CD4-positive, alpha-beta T cell treated with Interferon alpha-2 for 1 hour (primary cell): ENCODE results near the gene SDCCAG8.

Source experiments
- DNase-seq, 2 donors: peaks; one replicate each; pipeline ENCODE4 v3.0.0-alpha.2; 2020 to 2022

Gene SDCCAG8

GRCh38 chr1:243489681-243490546 lies 234.1 kb downstream of the SDCCAG8 start:
- no peak for DNase-seq

GRCh38 chr1:243490748-243491686 lies 235.2 kb downstream of the SDCCAG8 start:
- DNase-seq, result no peak

- DNase-seq, result no peak
Measured at GRCh38 chr1:243493156-243494129, 237.6 kb downstream of the SDCCAG8 start.

- no peak for DNase-seq
Measured at GRCh38 chr1:243494741-243495431, 239.0 kb downstream of the SDCCAG8 start.

GRCh38 chr1:243495442-243496186 lies 239.8 kb downstream of the SDCCAG8 start:
- DNase-seq, result no peak

GRCh38 chr1:243496187-243496646 lies 240.4 kb downstream of the SDCCAG8 start:
- DNase-seq, result no peak

- no peak for DNase-seq
Measured at GRCh38 chr1:243496806-243497205, 241.0 kb downstream of the SDCCAG8 start.

DNA sequence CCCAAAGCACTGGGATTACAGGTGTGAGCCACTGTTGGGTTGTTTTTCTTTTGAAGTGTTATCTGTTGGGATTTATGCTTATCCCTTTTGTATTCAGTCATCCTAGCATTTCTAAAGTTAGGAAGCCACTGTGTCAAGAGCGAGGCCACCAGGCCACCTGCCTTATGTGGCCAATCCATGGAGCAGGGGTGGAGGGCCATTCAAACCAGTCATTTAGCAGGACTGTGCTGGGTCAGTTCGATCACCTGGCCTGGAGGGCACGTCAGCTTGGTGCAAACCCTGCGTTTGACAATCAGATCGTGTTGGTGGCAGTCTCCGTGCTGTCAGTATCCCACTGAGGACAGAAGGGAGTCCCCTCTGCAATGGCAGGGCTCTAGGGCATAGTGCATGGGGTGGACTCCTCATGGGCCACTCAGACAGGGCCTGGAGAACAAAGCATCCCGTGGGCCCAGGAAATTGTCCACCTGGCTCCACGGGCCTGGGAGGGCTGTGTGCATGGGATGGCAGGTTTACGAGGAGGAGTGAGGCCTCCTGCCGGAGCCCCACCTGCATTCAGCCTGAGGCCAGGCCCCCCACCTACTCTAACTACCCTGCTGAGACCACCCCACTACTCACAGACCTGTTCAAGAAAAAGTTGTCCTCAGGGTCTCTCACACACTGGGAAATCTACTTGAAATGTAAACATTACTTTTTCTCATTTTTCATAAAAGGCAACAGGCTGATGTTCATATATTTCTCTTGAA lies 242.3 kb downstream of the SDCCAG8 start:
- DNase-seq, result no peak

- no peak for DNase-seq
Measured at GRCh38 chr1:243499248-243499647, 243.4 kb downstream of the SDCCAG8 start.

DNA sequence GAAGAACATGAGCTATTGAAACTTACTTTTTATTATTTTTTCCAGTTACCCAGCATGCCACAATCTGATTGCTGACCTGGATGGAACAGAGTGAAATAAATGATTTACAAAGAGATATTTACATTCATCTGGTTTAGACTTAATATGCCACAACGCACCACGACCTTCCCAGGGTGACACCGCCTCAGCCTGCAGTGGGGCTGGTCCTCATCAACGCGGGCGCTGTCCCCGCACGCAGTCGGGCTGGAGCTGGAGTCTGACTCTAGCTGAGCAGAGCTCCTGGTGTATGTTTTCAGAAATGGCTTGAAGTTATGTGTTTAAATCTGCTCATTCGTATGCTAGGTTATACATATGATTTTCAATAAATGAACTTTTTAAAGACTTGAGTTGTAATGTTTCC lies 243.9 kb downstream of the SDCCAG8 start:
- no peak for DNase-seq

- DNase-seq, result no peak
Measured at GRCh38 chr1:243500512-243500911, 244.7 kb downstream of the SDCCAG8 start.

DNA sequence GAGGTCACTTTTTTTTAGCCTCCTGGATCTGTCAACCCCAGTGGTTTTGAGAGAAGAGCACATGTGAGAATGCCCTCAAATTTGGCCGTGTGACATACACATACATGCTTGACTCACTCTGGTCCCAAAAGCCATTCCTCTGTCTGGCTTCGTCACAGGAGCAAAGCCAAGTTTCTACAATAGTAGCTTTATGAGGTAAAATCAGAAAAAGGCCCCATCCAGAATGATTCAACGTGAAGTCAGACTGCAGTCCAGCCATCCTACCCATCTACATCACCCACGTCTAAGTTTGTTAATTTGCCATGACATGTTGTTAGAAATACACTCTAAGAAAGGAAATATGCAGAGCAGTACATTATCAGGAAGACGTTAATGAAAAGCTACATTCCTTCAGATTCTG lies 245.2 kb downstream of the SDCCAG8 start:
- DNase-seq, result no peak

- no peak for DNase-seq
Measured at GRCh38 chr1:243503155-243503554, 247.3 kb downstream of the SDCCAG8 start.

DNA sequence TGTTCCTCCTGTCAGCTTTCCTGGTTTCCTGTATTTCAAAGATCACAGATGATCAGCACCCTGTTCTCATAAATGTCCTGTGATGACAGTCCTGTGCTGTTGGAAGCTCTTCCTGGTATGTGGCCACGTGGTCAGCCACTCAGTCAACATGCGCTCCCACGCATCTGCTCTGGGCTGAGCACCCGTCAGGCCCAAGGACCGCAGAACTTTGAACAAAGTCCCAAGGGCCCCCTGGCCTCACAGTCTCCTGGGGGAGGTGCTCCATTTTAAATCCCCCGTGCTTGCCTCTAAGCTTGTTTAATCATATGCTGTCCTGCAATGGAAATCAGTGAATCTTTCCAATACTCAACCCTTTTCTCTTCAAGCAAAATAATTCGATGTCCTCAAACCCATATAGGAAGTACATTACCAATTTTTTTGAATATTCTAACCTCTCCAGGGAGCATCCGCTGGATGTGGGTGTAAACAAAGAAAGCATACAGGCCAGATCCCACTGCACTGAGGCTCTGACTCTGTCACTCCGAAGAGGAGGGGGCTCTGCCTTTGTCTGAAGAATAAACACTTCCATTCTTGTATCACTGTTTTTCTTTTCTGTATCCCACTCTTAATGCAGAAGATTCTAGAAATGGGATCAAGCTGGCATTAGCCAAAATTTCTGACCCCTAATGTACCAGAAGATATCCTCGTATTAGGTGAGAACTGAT lies 250.3 kb downstream of the SDCCAG8 start:
- no peak for DNase-seq

- DNase-seq, result no peak
Measured at GRCh38 chr1:243507001-243507671, 251.3 kb downstream of the SDCCAG8 start.

DNA sequence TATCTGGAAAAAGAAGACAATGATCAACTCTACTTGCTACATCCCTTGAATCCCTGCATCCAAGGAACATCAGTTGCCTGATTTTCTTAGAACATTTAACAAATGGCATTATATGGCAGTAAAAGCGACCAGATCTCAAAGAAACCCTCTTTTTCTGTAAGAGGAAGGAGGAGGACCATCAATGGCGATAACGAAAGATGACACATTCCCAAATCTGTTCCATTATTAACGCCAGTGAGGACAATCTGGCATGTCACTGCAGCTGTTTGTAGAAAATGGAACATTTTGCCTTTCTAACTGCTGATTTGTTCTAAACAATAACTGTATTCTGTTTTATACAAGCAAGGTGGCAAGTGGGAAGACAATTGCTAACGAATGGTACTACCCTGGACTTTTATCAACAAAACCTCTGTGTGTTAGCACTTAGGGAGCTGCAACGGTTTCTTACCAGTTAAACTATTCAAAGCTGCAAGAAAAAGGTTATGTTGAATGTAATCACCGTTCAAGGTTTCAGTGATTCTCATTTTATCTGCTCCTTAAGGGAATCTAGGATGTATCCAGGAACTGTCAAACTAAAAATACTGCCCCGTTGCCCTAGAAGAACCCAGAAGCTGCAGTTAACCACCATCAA lies 251.9 kb downstream of the SDCCAG8 start:
- DNase-seq, result no peak

DNA sequence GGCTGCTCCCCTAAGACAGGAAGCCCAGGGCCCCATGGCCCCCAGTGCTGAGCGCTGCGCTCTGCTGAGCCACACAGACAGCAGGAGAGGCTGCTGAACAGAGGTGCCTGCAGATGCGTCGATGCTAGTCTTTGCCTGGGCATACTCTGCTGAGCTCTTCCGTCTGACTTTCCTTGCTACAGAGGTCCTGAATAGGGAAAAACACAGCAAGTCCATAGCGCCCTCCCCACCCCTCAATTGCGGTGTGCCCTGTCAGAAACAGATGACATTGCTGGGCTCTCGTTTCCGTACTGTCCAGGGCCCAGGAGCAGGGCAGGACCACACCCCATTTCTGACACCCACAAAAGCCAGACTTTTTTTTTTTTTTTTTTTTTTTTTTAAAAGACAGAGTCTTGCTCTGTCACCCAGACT lies 252.5 kb downstream of the SDCCAG8 start:
- peak; percentile 40 to 48 for DNase-seq

DNA sequence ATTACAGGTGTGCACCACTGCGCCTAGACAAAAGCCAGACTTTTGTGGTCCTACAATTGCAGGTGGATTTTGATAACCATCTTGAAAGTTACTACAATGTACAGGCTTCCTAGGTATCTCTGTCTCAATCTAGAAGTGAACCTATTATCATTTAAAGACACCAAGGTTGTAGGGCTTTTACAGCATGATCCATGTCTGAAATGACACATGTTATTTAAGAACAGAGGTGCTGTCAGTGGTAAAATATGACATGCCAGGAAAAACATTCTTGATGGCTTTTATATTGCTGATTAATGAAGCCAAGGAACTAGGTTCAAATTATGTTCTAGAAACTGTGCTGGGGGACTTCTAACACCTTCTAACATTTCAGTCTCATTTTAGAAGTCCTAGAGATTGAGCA lies 253.1 kb downstream of the SDCCAG8 start:
- no peak for DNase-seq
